IMR-90 (cell line): Measurements from ENCODE around the gene ZNF335. TPM values are rescaled to one million over a fixed set of nuclear protein-coding genes. Genes with fewer than 3 reads are reported as not detected.

Experiments used
- ATAC-seq: fragments of 200-7000 bp; cut with Tn5 transposase; 2 replicates; pipeline ENCODE4 v1.9.1; 2020; ENCODE audit warnings: low read depth, mild to moderate bottlenecking, moderate library complexity
- BruUV-seq: library from RNA; stranded (reverse); fragments of 400-500 nt; replicated peaks from 2 replicates; lab custom pipeline; 2021; lab: Mats Ljungman, UMichigan
- CTCF ChIA-PET: fragments of 300-600 bp; formaldehyde crosslinking; extraction: SDS; loops from one replicate; lab custom pipeline; 2021; ENCODE audit warnings: antibody characterized with exemption; lab: Yijun Ruan, JAX
- POLR2A ChIA-PET: fragments of 300-600 bp; sonication (Branson Sonifier 250); formaldehyde crosslinking; loops from one replicate; lab custom pipeline; 2022; ENCODE audit warnings: antibody characterized with exemption; ENCODE audit not compliant: unreplicated experiment; lab: Charles Lee
- DNase-seq: peaks from one replicate; pipeline ENCODE4 v3.0.0; 2013
- H2AFZ ChIP-seq: replicated peaks from 2 replicates; pipeline ENCODE3; 2013; ENCODE audit warnings: low read length, mild to moderate bottlenecking; ENCODE audit not compliant: poor library complexity
- H2AK5ac ChIP-seq: 2 replicates; pipeline ENCODE4 v1.6.1; 2013; ENCODE audit warnings: low read depth, low read length, inconsistent platforms
- H2AK9ac ChIP-seq: replicated peaks from 2 replicates; pipeline ENCODE3; 2013; ENCODE audit warnings: mild to moderate bottlenecking, low read depth, low read length, moderate library complexity; ENCODE audit not compliant: poor library complexity
- H2BK120ac ChIP-seq: 2 replicates; pipeline ENCODE4 v1.6.1; 2013; ENCODE audit warnings: low read depth, low read length, inconsistent platforms
- H2BK15ac ChIP-seq: 3 replicates; pipeline ENCODE4 v1.6.1; 2013; ENCODE audit warnings: low read depth, low read length, inconsistent platforms
- H2BK20ac ChIP-seq: 2 replicates; pipeline ENCODE4 v1.6.1; 2013; ENCODE audit warnings: low read depth, mild to moderate bottlenecking, inconsistent platforms, low read length, moderate library complexity
- H2BK5ac ChIP-seq: 2 replicates; pipeline ENCODE4 v1.6.1; 2013; ENCODE audit warnings: mild to moderate bottlenecking, low read depth, low read length, inconsistent platforms; ENCODE audit not compliant: poor library complexity, severe bottlenecking
- H3K14ac ChIP-seq: replicated peaks from 2 replicates; pipeline ENCODE4 v1.6.1; 2013; ENCODE audit warnings: low read depth, low read length, inconsistent platforms
- H3K18ac ChIP-seq: 2 replicates; pipeline ENCODE4 v1.6.1; 2013; ENCODE audit warnings: low read depth, low read length, control low read depth
- H3K23ac ChIP-seq: 2 replicates; pipeline ENCODE4 v1.6.1; 2013; ENCODE audit warnings: low read depth, low read length, inconsistent platforms
- H3K27ac ChIP-seq: 2 replicates; pipeline ENCODE4 v1.5.1; 2013; ENCODE audit warnings: mild to moderate bottlenecking, control low read depth, low read length; ENCODE audit not compliant: insufficient read depth
- H3K27me3 ChIP-seq: 2 replicates; pipeline ENCODE4 v1.6.1; 2013; ENCODE audit warnings: low read length; ENCODE audit not compliant: control insufficient read depth, insufficient read depth
- H3K36me3 ChIP-seq: 2 replicates; pipeline ENCODE4 v1.6.1; 2013; ENCODE audit warnings: low read length, mixed read lengths; ENCODE audit not compliant: control insufficient read depth, insufficient read depth
- H3K4ac ChIP-seq: 2 replicates; pipeline ENCODE4 v1.6.1; 2013; ENCODE audit warnings: low read depth, low read length, inconsistent platforms
- H3K4me1 ChIP-seq: 2 replicates; pipeline ENCODE4 v1.6.1; 2013; ENCODE audit warnings: low read length, mixed read lengths; ENCODE audit not compliant: control insufficient read depth, insufficient read depth
- H3K4me2 ChIP-seq: 2 replicates; pipeline ENCODE4 v1.6.1; 2013; ENCODE audit warnings: low read depth, mild to moderate bottlenecking, control low read depth, low read length, moderate library complexity
- H3K4me3 ChIP-seq: 2 replicates; pipeline ENCODE4 v1.5.1; 2013; ENCODE audit warnings: low read depth, mild to moderate bottlenecking, control low read depth, low read length, moderate library complexity; ENCODE audit not compliant: insufficient read depth
- H3K56ac ChIP-seq: 2 replicates; pipeline ENCODE4 v1.6.1; 2013; ENCODE audit warnings: low read length, inconsistent platforms; ENCODE audit not compliant: insufficient read depth; ENCODE audit errors: extremely low read depth
- H3K79me1 ChIP-seq, 2 experiments: 2 replicates each; pipeline ENCODE4 v1.6.1; 2013; ENCODE audit warnings: low read length in 2 of 2, inconsistent platforms in 1 of 2, low read depth in 1 of 2
- H3K9ac ChIP-seq: 2 replicates; pipeline ENCODE4 v1.6.1; 2013; ENCODE audit warnings: low read depth, low read length, control low read depth
- H3K9me1 ChIP-seq: 2 replicates; pipeline ENCODE4 v1.6.1; 2013; ENCODE audit warnings: low read length, inconsistent platforms; ENCODE audit not compliant: insufficient read depth
- H3K9me3 ChIP-seq: 2 replicates; pipeline ENCODE4 v1.6.1; 2013; ENCODE audit warnings: low read length; ENCODE audit not compliant: control insufficient read depth, insufficient read depth
- H4K20me1 ChIP-seq: 2 replicates; pipeline ENCODE4 v1.6.1; 2013; ENCODE audit warnings: low read length, inconsistent platforms; ENCODE audit not compliant: insufficient read depth
- H4K5ac ChIP-seq: 2 replicates; pipeline ENCODE4 v1.6.1; 2013; ENCODE audit warnings: mild to moderate bottlenecking, low read depth, low read length, control low read depth
- H4K8ac ChIP-seq, 2 experiments: 2 replicates each; pipeline ENCODE4 v1.6.1; 2013; ENCODE audit warnings: low read depth in 2 of 2, low read length in 2 of 2, control low read depth in 1 of 2, inconsistent platforms in 1 of 2
- H4K91ac ChIP-seq: 2 replicates; pipeline ENCODE4 v1.6.1; 2013; ENCODE audit warnings: low read depth, low read length, inconsistent platforms; ENCODE audit not compliant: insufficient read depth
- NFE2L2 ChIP-seq: fragments of 150-350 bp; IDR thresholded peaks from 2 replicates; pipeline ENCODE4 v1.6.1; 2016; ENCODE audit warnings: low read depth, mild to moderate bottlenecking, low read length
- RAD21 ChIP-seq: IDR thresholded peaks from 2 replicates; pipeline ENCODE4 v1.6.1; 2012; ENCODE audit warnings: low read length, improper control_type of control experiment
- WGBS, 2 experiments: methylation state at CpG; one replicate each; pipeline versions ENCODE4 v1.1.5 to v1.1.7; 2013; ENCODE audit warnings: missing lambda C conversion rate in 2 of 2; ENCODE audit not compliant: insufficient read length in 1 of 2; ENCODE audit errors: extremely low coverage in 2 of 2; 5-methylcytosine and 5-hydroxymethylcytosine counted together
- dilution Hi-C: fragments of 300-500 bp; cut with HindIII; formaldehyde crosslinking; loops from one replicate; pipeline ENCODE4 v1.14.3; 2018; ENCODE audit warnings: low sequenced_read_pairs; ENCODE audit not compliant: unreplicated experiment
- in situ Hi-C: fragments of 300-500 bp; cut with MboI; formaldehyde crosslinking; loops from 3 replicates; pipeline ENCODE4 v1.14.3; 2019; ENCODE audit warnings: low sequenced_read_pairs, inconsistent platforms, mixed read lengths
- intact Hi-C: fragments of 100-400 bp; cut with micrococcal nuclease; formaldehyde crosslinking; loops from 2 replicates; pipeline ENCODE4 v1.10.0; 2022
- polyA plus RNA-seq, 3 experiments: library from polyadenylated mRNA; depleted of rRNA; stranded (reverse); fragments of >200 nt; gene quantifications; 2 replicates each; pipeline ENCODE4 v1.2.3, GENCODE V29; 2012; ENCODE audit warnings: low replicate concordance in 1 of 3
- total RNA-seq: library from RNA; depleted of rRNA; stranded (reverse); fragments of >200 nt; gene quantifications from 2 replicates; pipeline ENCODE4 v1.2.3, GENCODE V29; 2012

Gene ZNF335
- total and polyA plus RNA-seq, 2 of the 4 experiments (the other 2 are of a cell fraction): 11.8 to 17.8 TPM

DNA sequence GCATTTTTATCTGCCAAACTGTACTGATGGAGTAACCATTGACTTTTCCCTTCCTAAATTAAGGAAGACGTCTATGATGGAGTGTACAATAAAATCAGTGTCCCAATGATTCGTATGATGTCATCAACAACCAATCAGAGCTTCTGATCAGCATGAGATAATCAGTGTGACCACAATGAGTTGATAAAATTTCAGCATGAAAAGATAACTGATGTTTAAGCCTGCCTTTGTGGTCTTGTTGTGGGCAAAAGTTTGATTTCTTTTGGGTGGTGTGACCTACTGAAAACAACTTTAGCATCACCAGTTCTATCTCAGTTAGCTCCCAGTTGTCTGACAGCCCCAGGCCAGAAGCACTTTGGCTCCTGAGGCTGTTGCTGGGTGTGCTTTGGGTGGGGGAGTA, 34.2 kb downstream of the ZNF335 start:
- Histone ChIP-seq H2BK20ac (no peak overlapping the region), H4K20me1 (peaks cover 15% of the 10 kb centered on the region), H3K4me1 (peaks cover 5% of the 10 kb centered on the region), H2AFZ (no peak overlapping the region), H4K5ac (no peak overlapping the region), H3K9me1 (0 out of 2 replicates have a peak, but pooled peaks cover 4% of the 10 kb centered on the region), H2AK5ac (no peak overlapping the region), H3K4ac (no peak overlapping the region), H3K18ac (no peak overlapping the region), H3K56ac (no peak overlapping the region), H3K4me3 (no peak overlapping the region), H4K91ac (no peak overlapping the region), H3K23ac (no peak overlapping the region), H3K79me1 (peaks cover 28 to 53% of the 10 kb centered on the region in 2 experiments), H2BK120ac (no peak overlapping the region), H3K9ac (no peak overlapping the region), H2BK15ac (no peak overlapping the region), H2BK5ac (no peak overlapping the region), H3K4me2 (no peak overlapping the region), H4K8ac (no peak overlapping the region), H3K14ac (no peak overlapping the region), H3K27me3 (no peaks in the 10 kb centered on the region), H3K27ac (no peak overlapping the region), H2AK9ac (no peak overlapping the region), H3K36me3 (peaks cover 38% of the 10 kb centered on the region), H3K9me3 (no peaks in the 10 kb centered on the region)
- ChIA-PET POLR2A (no interaction called here), CTCF (interaction anchor here (1.0 kb wide), 1 partner anchor 11 kb away, joined by 4 read pairs; no protein-coding TSS in a partner anchor)
- TF ChIP-seq RAD21 (no peak), NFE2L2 (no peak)
- no peak for ATAC-seq
- dilution Hi-C loops: no loop called here
- peak; percentile 48 for DNase-seq
- in situ Hi-C loops: no loop called here
- WGBS, 2 experiments: 100% methylated on average over 1 of the region's 2 CpGs; no CpG with 5 or more reads in 1 of the 2 experiments
- intact Hi-C loops: loop anchor here (10.0 kb wide), 1 partner anchor 103 kb away; the partner anchor contains the start of gene SNX21
- no TSS peak for BruUV-seq
